WTC11 (cell line): ENCODE measurements around the gene ZDHHC14. TPM values are rescaled to one million over a fixed set of nuclear protein-coding genes. Genes with fewer than 3 reads are reported as not detected.

Experiments used
- ATAC-seq: fragments of 200-7000 bp; cut with Tn5 transposase; 2 replicates; pipeline ENCODE4 v1.10.0; 2021; ENCODE audit warnings: mild to moderate bottlenecking, moderate library complexity
- CTCF ChIA-PET: fragments of 300-600 bp; sonication (Branson Sonifier 250); formaldehyde crosslinking; loops from one replicate; lab custom pipeline; 2021; ENCODE audit warnings: antibody characterized with exemption; lab: Charles Lee
- POLR2A ChIA-PET: fragments of 350-600 bp; sonication (Branson Sonifier 250); formaldehyde crosslinking; loops from one replicate; lab custom pipeline; 2021; ENCODE audit warnings: antibody characterized with exemption; lab: Charles Lee
- DNase-seq: peaks from one replicate; pipeline ENCODE4 v3.0.0; 2021; ENCODE audit warnings: low spot score
- H3K27ac Mint-ChIP-seq: 2 replicates; pipeline ENCODE4 v1.8.0; 2021; ENCODE audit warnings: mixed read lengths
- H3K27me3 Mint-ChIP-seq: 2 replicates; pipeline ENCODE4 v1.8.0; 2021; ENCODE audit warnings: low read depth, mild to moderate bottlenecking, moderate library complexity, mixed read lengths
- H3K36me3 Mint-ChIP-seq: 2 replicates; pipeline ENCODE4 v1.8.0; 2021; ENCODE audit warnings: mixed read lengths
- H3K4me1 Mint-ChIP-seq: 2 replicates; pipeline ENCODE4 v1.8.0; 2022; ENCODE audit warnings: mixed read lengths
- H3K4me3 Mint-ChIP-seq: 2 replicates; pipeline ENCODE4 v1.8.0; 2021; ENCODE audit warnings: mild to moderate bottlenecking, moderate library complexity, mixed read lengths
- H3K9me3 Mint-ChIP-seq: 2 replicates; pipeline ENCODE4 v1.8.0; 2021; ENCODE audit warnings: mixed read lengths
- FOXJ3 ChIP-seq: sonication (generic); formaldehyde crosslinking; IDR thresholded peaks from 2 replicates; pipeline ENCODE4 v1.9.0; 2021; ENCODE audit warnings: missing genetic modification reagents, mild to moderate bottlenecking, borderline replicate concordance
- FOXK1 ChIP-seq: sonication (generic); formaldehyde crosslinking; IDR thresholded peaks from 2 replicates; pipeline ENCODE4 v1.8.0; 2022; ENCODE audit warnings: mild to moderate bottlenecking, moderate library complexity, missing genetic modification reagents
- FOXP1 ChIP-seq: sonication (generic); formaldehyde crosslinking; IDR thresholded peaks from 2 replicates; pipeline ENCODE4 v1.8.0; 2022; ENCODE audit warnings: missing genetic modification reagents, mild to moderate bottlenecking, moderate library complexity, borderline replicate concordance
- GABPB1 ChIP-seq: sonication (generic); formaldehyde crosslinking; IDR thresholded peaks from 2 replicates; pipeline ENCODE4 v1.8.1; 2023; ENCODE audit warnings: mild to moderate bottlenecking, missing genetic modification reagents
- GRHL2 ChIP-seq: fragments of 250-450 bp; sonication (Bioruptor Pico); IDR thresholded peaks from 2 replicates; pipeline ENCODE4 v1.8.0; 2022; ENCODE audit warnings: mild to moderate bottlenecking, moderate library complexity; ENCODE audit not compliant: insufficient replicate concordance, severe bottlenecking
- IRF1 ChIP-seq: sonication (generic); formaldehyde crosslinking; IDR thresholded peaks from 2 replicates; pipeline ENCODE4 v1.8.0; 2023; ENCODE audit warnings: missing genetic modification reagents
- IRF2 ChIP-seq: sonication (generic); formaldehyde crosslinking; IDR thresholded peaks from 2 replicates; pipeline ENCODE4 v1.8.0; 2022; ENCODE audit warnings: low read depth, missing genetic modification reagents, borderline replicate concordance
- JAZF1 ChIP-seq: fragments of 250-450 bp; sonication (Bioruptor Pico); IDR thresholded peaks from 2 replicates; pipeline ENCODE4 v1.9.0; 2021; ENCODE audit warnings: moderate library complexity, mild to moderate bottlenecking, inconsistent platforms
- TCF7 ChIP-seq: sonication (generic); formaldehyde crosslinking; IDR thresholded peaks from 2 replicates; pipeline ENCODE4 v1.8.0; 2022; ENCODE audit warnings: mild to moderate bottlenecking, low read depth, missing genetic modification reagents, moderate library complexity
- TEAD4 ChIP-seq: sonication (generic); formaldehyde crosslinking; IDR thresholded peaks from 2 replicates; pipeline ENCODE4 v1.8.0; 2022; ENCODE audit warnings: mild to moderate bottlenecking, missing genetic modification reagents
- TP53 ChIP-seq: sonication (generic); formaldehyde crosslinking; IDR thresholded peaks from 2 replicates; pipeline ENCODE4 v1.8.1; 2023; ENCODE audit warnings: mild to moderate bottlenecking, missing genetic modification reagents
- ZBTB43 ChIP-seq: sonication (generic); formaldehyde crosslinking; IDR thresholded peaks from 2 replicates; pipeline ENCODE4 v1.8.1; 2023; ENCODE audit warnings: mild to moderate bottlenecking, missing genetic modification reagents
- ZNF281 ChIP-seq: sonication (generic); formaldehyde crosslinking; IDR thresholded peaks from 2 replicates; pipeline ENCODE4 v1.8.0; 2023; ENCODE audit warnings: mild to moderate bottlenecking, missing genetic modification reagents
- ZNF396 ChIP-seq: fragments of 250-450 bp; sonication (Bioruptor Pico); IDR thresholded peaks from 2 replicates; pipeline ENCODE4 v1.8.0; 2021; ENCODE audit warnings: mild to moderate bottlenecking, moderate library complexity, borderline replicate concordance
- ZNF416 ChIP-seq: fragments of 250-450 bp; sonication (Bioruptor Pico); IDR thresholded peaks from 2 replicates; pipeline ENCODE4 v1.9.0; 2021; ENCODE audit warnings: mild to moderate bottlenecking, inconsistent platforms
- total RNA-seq: library from RNA; stranded (reverse); gene quantifications from 3 replicates; pipeline ENCODE4 v1.2.3, GENCODE V29; 2021
- TF ChIP-seq, protein P1 (sequence below): fragments of 250-450 bp; sonication (Bioruptor Pico); conservative IDR thresholded peaks from 2 replicates; pipeline ENCODE4 v1.9.0; 2021; ENCODE audit warnings: mild to moderate bottlenecking
- TF ChIP-seq, protein P2 (sequence below): sonication (generic); formaldehyde crosslinking; IDR thresholded peaks from 2 replicates; pipeline ENCODE4 v1.8.1; 2023; ENCODE audit warnings: mild to moderate bottlenecking, missing genetic modification reagents

Gene ZDHHC14
- total RNA-seq, 1 experiment from 2014 or later, result 6.6 TPM

DNA sequence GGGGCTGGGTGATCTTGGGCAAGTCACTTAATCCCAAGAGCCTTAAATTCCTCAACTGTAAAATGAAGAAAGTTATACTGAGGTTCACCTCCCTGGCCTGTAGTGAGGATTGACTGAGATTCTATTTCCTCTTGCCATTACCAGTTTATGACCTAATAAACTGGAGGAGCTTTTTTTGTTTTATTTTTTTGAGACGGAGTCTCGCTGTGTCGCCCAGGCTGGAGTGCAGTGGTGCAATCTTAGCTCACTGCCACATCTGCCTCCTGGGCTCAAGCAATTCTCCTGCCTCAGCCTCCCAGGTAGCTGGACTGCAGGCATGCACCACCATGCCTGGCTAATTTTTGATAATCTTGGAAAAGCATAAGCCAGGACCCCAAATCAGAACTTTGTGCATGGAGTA is 280.7 kb downstream of the ZDHHC14 start:
- CTCF ChIA-PET, result interaction anchor here (1.3 kb wide), 1 partner anchor 347 kb away, joined by 3 read pairs; no protein-coding TSS in a partner anchor
- POLR2A ChIA-PET, result no interaction called here

GRCh38 chr6:157663261-157663660 is 282.3 kb downstream of the ZDHHC14 start:
- H3K9me3 Mint-ChIP-seq, result peaks cover 15% of the 10 kb centered on the region
- H3K4me1 Mint-ChIP-seq, result peaks cover 25% of the 10 kb centered on the region
- H3K27me3 Mint-ChIP-seq, result no peaks in the 10 kb centered on the region; the same call in 1 of the 2 replicates
- H3K36me3 Mint-ChIP-seq, result peaks cover 10% of the 10 kb centered on the region; the same call in 1 of the 2 replicates
- CTCF ChIA-PET, result interaction anchor here (0.6 kb wide), 1 partner anchor 419 kb away, joined by 3 read pairs; no protein-coding TSS in a partner anchor
- TF ChIP-seq ZBTB43, result no peak
- TF ChIP-seq, all 79 proteins: peak for 0
- Mint-ChIP-seq H3K4me3 (no peak overlapping the region), H3K27ac (no peak overlapping the region)
- POLR2A ChIA-PET, result no interaction called here
- DNase-seq (no peak), ATAC-seq (no peak)

More for the DNA sequence above, 280.7 kb downstream of the ZDHHC14 start:
- Mint-ChIP-seq H3K4me3 (no peak overlapping the region), H3K27ac (no peak overlapping the region), H3K4me1 (peaks cover 14% of the 10 kb centered on the region), H3K9me3 (peaks cover 15% of the 10 kb centered on the region), H3K36me3 (peaks cover 10% of the 10 kb centered on the region; the same call in 1 of the 2 replicates), H3K27me3 (no peaks in the 10 kb centered on the region)
- DNase-seq, result no peak
- ATAC-seq, result no peak
- TF ChIP-seq IRF2 (CRISPR knock-in tag) (no peak), FOXP1 (no peak), JAZF1 (CRISPR knock-in tag) (no peak)
- TF ChIP-seq, protein P1, sequence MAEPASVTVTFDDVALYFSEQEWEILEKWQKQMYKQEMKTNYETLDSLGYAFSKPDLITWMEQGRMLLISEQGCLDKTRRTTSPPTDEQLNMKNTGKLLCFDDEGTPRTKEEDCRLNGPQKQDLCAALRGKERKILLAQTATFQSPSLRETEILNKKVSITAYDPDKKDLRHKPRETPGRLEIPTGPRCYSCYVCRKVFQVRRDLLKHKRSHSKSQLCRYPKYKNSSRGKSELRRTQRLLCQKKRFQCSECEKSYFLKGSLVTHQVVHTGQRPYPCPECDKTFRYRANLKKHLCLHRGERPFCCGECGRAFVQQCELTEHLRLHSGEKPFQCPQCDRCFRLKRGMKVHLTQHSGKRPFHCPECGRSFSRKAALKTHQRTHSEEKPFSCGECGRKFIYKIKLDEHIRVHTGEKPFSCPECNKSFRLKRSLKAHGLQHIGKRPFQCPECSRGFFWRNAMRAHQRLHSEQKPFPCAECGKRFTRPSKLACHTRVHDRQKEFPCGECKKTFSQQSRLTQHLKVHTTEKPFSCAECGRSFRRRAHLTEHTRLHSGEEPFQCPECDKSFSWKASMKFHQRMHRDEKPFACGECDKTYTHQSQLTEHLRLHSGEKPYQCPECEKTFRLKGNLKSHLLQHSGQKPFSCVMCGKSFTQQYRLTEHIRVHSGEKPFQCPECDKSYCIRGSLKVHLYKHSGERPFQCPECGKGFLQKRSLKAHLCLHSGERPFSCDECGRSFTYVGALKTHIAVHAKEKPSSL (CRISPR knock-in tag), result no peak

DNA sequence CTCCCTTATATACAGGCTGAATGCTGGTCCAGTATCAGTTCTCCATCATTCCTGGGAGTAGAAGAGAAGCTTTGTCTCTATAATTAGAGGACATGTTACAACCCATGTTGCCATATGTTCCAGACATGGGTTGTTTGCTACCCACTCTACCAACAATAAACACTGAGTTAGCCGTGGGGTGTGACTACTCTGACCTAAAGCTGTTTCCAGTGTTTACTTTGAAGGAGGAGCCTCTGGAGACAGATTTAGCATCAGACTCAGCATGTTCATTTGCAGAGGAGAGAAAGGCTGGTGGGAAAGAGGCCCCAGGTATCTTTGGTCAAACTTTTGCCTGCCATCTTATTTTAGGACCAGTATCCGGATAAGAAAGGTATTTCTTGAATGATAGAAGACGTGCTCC is 284.2 kb downstream of the ZDHHC14 start:
- Mint-ChIP-seq H3K4me1 (peaks cover 37% of the 10 kb centered on the region), H3K4me3 (no peak overlapping the region), H3K27ac (no peak overlapping the region)
- CTCF ChIA-PET, result no interaction called here
- TF ChIP-seq FOXP1 (no peak), ZNF416 (CRISPR knock-in tag) (no peak), TP53 (CRISPR knock-in tag) (no peak), FOXJ3 (CRISPR knock-in tag) (no peak), IRF1 (CRISPR knock-in tag) (no peak)
- TF ChIP-seq, all 79 proteins: peak for 0
- H3K9me3 Mint-ChIP-seq, result peaks cover 15% of the 10 kb centered on the region
- POLR2A ChIA-PET, result no interaction called here
- H3K36me3 Mint-ChIP-seq, result peaks cover 10% of the 10 kb centered on the region; the same call in 1 of the 2 replicates
- H3K27me3 Mint-ChIP-seq, result no peaks in the 10 kb centered on the region; the same call in 1 of the 2 replicates
- DNase-seq (no peak), ATAC-seq (no peak)

- CTCF ChIA-PET, result interaction anchor here (0.7 to 1.1 kb wide), 5 partner anchors 52 to 352 kb away, joined by 3 to 5 read pairs (median 3); no protein-coding TSS in a partner anchor
- no peak for TF ChIP-seq TEAD4 (CRISPR knock-in tag)
- TF ChIP-seq, protein P1 (CRISPR knock-in tag), result no peak
- no peak for TF ChIP-seq TCF7 (CRISPR knock-in tag)
- TF ChIP-seq ZNF281 (CRISPR knock-in tag), result no peak
- TF ChIP-seq GRHL2 (CRISPR knock-in tag), result no peak
- no peak for TF ChIP-seq ZNF416 (CRISPR knock-in tag)
- TF ChIP-seq FOXK1 (CRISPR knock-in tag), result no peak
- no peak for TF ChIP-seq GABPB1 (CRISPR knock-in tag)
- TF ChIP-seq, protein P2, sequence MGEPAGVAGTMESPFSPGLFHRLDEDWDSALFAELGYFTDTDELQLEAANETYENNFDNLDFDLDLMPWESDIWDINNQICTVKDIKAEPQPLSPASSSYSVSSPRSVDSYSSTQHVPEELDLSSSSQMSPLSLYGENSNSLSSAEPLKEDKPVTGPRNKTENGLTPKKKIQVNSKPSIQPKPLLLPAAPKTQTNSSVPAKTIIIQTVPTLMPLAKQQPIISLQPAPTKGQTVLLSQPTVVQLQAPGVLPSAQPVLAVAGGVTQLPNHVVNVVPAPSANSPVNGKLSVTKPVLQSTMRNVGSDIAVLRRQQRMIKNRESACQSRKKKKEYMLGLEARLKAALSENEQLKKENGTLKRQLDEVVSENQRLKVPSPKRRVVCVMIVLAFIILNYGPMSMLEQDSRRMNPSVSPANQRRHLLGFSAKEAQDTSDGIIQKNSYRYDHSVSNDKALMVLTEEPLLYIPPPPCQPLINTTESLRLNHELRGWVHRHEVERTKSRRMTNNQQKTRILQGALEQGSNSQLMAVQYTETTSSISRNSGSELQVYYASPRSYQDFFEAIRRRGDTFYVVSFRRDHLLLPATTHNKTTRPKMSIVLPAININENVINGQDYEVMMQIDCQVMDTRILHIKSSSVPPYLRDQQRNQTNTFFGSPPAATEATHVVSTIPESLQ (CRISPR knock-in tag), result no peak
- no peak for TF ChIP-seq ZNF396 (CRISPR knock-in tag)
Measured at GRCh38 chr6:157666729-157667128, 285.7 kb downstream of the ZDHHC14 start.

More at GRCh38 chr6:157666729-157667128, 285.7 kb downstream of the ZDHHC14 start:
- peaks cover 35% of the 10 kb centered on the region for H3K4me1 Mint-ChIP-seq
- POLR2A ChIA-PET, result no interaction called here
- H3K9me3 Mint-ChIP-seq, result peaks cover 15% of the 10 kb centered on the region
- H3K27me3 Mint-ChIP-seq, result no peaks in the 10 kb centered on the region; the same call in 1 of the 2 replicates
- H3K4me3 Mint-ChIP-seq, result no peak overlapping the region
- H3K36me3 Mint-ChIP-seq, result peaks cover 10% of the 10 kb centered on the region; the same call in 1 of the 2 replicates
- DNase-seq (no peak), ATAC-seq (no peak)
- H3K27ac Mint-ChIP-seq, result no peak overlapping the region
